DMS153 (cell line): Measurements from ENCODE around the gene ZNF669.

Experiments used
- DNase-seq: peaks from one replicate; lab custom pipeline; 2025; lab: John Stamatoyannopoulos, UW

The ZNF669 gene

DNA sequence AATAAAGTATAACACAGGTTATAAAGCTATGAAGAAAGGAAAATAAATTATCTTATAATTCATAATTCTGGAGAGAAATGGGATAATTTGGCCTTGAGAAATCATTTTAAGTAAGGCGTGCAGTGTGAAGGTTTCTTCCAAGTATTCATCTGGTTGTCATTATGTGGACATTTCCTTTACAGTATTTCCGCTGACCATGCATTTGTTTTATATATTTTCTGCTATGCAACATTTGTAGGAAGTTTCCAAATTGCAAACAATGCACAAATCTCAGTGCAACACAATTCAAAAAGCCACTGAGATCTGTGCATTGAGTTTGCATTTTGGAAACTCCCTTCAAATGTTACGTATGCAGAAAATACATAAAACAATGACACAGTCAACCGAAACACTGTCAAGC, 43.4 kb downstream of the ZNF669 start:
- no peak for DNase-seq

DNA sequence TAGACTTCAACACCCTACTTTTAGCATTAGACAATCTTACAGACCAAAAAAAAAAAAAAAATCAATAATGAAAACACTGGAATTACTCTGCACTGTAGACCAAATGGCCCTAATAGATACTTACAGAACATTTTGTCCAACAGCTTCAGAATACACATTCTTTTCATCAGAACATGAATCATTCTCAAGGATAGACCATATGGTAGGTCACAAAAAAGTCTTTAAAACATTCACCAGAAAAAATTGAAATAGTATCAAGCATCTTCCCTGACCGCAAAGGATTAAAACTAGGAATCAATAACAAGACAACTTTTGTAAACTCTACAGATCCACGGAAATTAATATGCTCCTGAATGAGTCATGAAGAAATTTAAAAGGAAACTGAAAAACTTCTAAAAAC, 48.1 kb downstream of the ZNF669 start:
- DNase-seq, result no peak

DNA sequence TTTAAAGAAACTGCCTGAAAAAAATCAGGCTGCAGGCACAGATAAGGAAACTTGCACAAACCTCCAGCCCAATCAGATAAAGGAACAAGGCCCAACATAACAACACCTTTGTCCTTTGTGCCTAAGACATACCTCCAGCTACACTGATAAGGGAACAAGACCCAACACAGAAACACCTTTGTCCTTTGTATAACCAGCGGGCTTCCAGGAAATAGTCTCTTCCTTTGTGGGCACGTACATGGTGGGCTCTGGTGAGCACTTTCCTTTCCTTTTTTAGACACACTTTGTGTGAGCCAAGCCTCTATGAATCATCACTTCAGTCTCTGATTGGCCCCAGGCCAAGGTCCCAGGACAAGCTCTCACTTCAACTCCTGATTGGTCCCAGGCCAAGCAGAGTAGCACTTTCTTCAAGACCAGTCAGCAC, 49.2 kb downstream of the ZNF669 start:
- DNase-seq, result no peak
